Thyroid gland (tissue), 4 donors: ENCODE data around the gene CBFA2T2.

Experiments used
- CTCF ChIP-seq, 6 experiments: fragments of 200-600 bp in 3 of 6; fragments of 450-650 bp in 3 of 6; sonication (generic) in 3 of 6; IDR thresholded peaks; one replicate each; pipeline ENCODE4 v1.5.1; 2016 to 2019; ENCODE audit warnings: antibody characterized with exemption in 6 of 6, mild to moderate bottlenecking in 2 of 6, inconsistent platforms in 1 of 6, moderate library complexity in 1 of 6
- POLR2A ChIP-seq, 2 donors: fragments of 450-650 bp; IDR thresholded peaks; one replicate each; pipeline ENCODE4 v1.6.1; 2017; ENCODE audit warnings: antibody characterized with exemption in 2 of 2, mild to moderate bottlenecking in 2 of 2, moderate library complexity in 1 of 2

- TF ChIP-seq CTCF (IDR thresholded peaks at IDR 0.05) (no peak), POLR2A (IDR thresholded peaks at IDR 0.05) (no peak)
Observed at GRCh38 chr20:33567949-33568348, 78.1 kb downstream of the CBFA2T2 start.
